ENCODE measurements around the gene FGF19. TPM values are rescaled to one million over a fixed set of nuclear protein-coding genes. Genes with fewer than 3 reads are reported as not detected.

Gene FGF19
- total RNA-seq, 1 donor from 2014 or later = not detected

- no peak for DNase-seq (ENCODE audit: low read depth)
- H3K27me3 ChIP-seq (ENCODE audit: control insufficient read depth, insufficient read depth, low read length) = no peaks in the 10 kb centered on the region
- no peaks in the 10 kb centered on the region for H3K36me3 ChIP-seq (ENCODE audit: control insufficient read depth, insufficient read depth, low read length)
- TF ChIP-seq CTCF (IDR thresholded peaks at IDR 0.05; ENCODE audit: insufficient read depth, low read length, poor library complexity, severe bottlenecking) = no peak
- H3K4me3 ChIP-seq (ENCODE audit: low read depth, low read length) = no peak overlapping the region
Observed at GRCh38 chr11:69677749-69678148, 26.1 kb downstream of the FGF19 start.

GRCh38 chr11:69674886-69675714 is 28.7 kb downstream of the FGF19 start, which contains the start of gene LTO1:
TSS of gene LTO1 (minus strand) at chr11:69675353. CDS start at chr11:69675239, 114 bp downstream.
- no peak for TF ChIP-seq CTCF (IDR thresholded peaks at IDR 0.05; ENCODE audit: insufficient read depth, low read length, poor library complexity, severe bottlenecking)
- no peaks in the 10 kb centered on the region for H3K36me3 ChIP-seq (ENCODE audit: control insufficient read depth, insufficient read depth, low read length)
- peak; percentile 66 for DNase-seq (ENCODE audit: low read depth)
- H3K4me3 ChIP-seq (ENCODE audit: low read depth, low read length) = peak within 1 kb of the TSS; percentile 90
- no peaks in the 10 kb centered on the region for H3K27me3 ChIP-seq (ENCODE audit: control insufficient read depth, insufficient read depth, low read length)

- peak; percentile 32 for DNase-seq (ENCODE audit: low read depth)
- Histone ChIP-seq H3K27me3 (ENCODE audit: control insufficient read depth, insufficient read depth, low read length) (no peaks in the 10 kb centered on the region), H3K36me3 (ENCODE audit: control insufficient read depth, insufficient read depth, low read length) (no peaks in the 10 kb centered on the region), H3K4me3 (ENCODE audit: low read depth, low read length) (peak overlapping the region; percentile 90)
- no peak for TF ChIP-seq CTCF (IDR thresholded peaks at IDR 0.05; ENCODE audit: insufficient read depth, low read length, poor library complexity, severe bottlenecking)
Observed at GRCh38 chr11:69674267-69674885, 29.4 kb downstream of the FGF19 start.

GRCh38 chr11:69671734-69672465 is 31.9 kb downstream of the FGF19 start:
- no peak for TF ChIP-seq CTCF (IDR thresholded peaks at IDR 0.05; ENCODE audit: insufficient read depth, low read length, poor library complexity, severe bottlenecking)
- Histone ChIP-seq H3K27me3 (ENCODE audit: control insufficient read depth, insufficient read depth, low read length) (no peaks in the 10 kb centered on the region), H3K4me3 (ENCODE audit: low read depth, low read length) (no peak overlapping the region)

GRCh38 chr11:69670158-69670845 is 33.5 kb downstream of the FGF19 start:
- H3K27me3 ChIP-seq (ENCODE audit: control insufficient read depth, insufficient read depth, low read length) = no peaks in the 10 kb centered on the region
- no peak overlapping the region for H3K4me3 ChIP-seq (ENCODE audit: low read depth, low read length)
- peak; percentile 34 for DNase-seq (ENCODE audit: low read depth)
- peak; percentile 96 for TF ChIP-seq CTCF (IDR thresholded peaks at IDR 0.05; ENCODE audit: insufficient read depth, low read length, poor library complexity, severe bottlenecking)
- peaks cover 2% of the 10 kb centered on the region for H3K36me3 ChIP-seq (ENCODE audit: control insufficient read depth, insufficient read depth, low read length)

More at GRCh38 chr11:69671734-69672465, 31.9 kb downstream of the FGF19 start:
- H3K36me3 ChIP-seq (ENCODE audit: control insufficient read depth, insufficient read depth, low read length) = peaks cover 2% of the 10 kb centered on the region
- no peak for DNase-seq (ENCODE audit: low read depth)
